ENCODE results near the gene RHOBTB3.

The RHOBTB3 gene

GRCh38 chr5:95727764-95728191 is 3.4 kb upstream of the RHOBTB3 start:
- TF ChIP-seq CTCF (IDR thresholded peaks at IDR 0.05), result no peak

- no peak for TF ChIP-seq CTCF (IDR thresholded peaks at IDR 0.05)
Measured at GRCh38 chr5:95728494-95729114, 2.5 kb upstream of the RHOBTB3 start.

GRCh38 chr5:95729115-95730010 is 1.8 kb upstream of the RHOBTB3 start:
- TF ChIP-seq CTCF (IDR thresholded peaks at IDR 0.05), result no peak

GRCh38 chr5:95730011-95730700 is 980 bp upstream of the RHOBTB3 start:
- no peak for TF ChIP-seq CTCF (IDR thresholded peaks at IDR 0.05)

GRCh38 chr5:95731571-95732554 is 727 bp downstream of the RHOBTB3 start:
- TF ChIP-seq CTCF (IDR thresholded peaks at IDR 0.05), result no peak

- no peak for TF ChIP-seq CTCF (IDR thresholded peaks at IDR 0.05)
Measured at GRCh38 chr5:95733107-95733665, 2.0 kb downstream of the RHOBTB3 start.
